ENCODE results near the gene ASB4.
"Not testable (repeated sequence)": the region's sequence is repeated elsewhere in the genome, so short reads cannot be mapped to it uniquely, and the experiment has no call there.

The ASB4 gene

DNA sequence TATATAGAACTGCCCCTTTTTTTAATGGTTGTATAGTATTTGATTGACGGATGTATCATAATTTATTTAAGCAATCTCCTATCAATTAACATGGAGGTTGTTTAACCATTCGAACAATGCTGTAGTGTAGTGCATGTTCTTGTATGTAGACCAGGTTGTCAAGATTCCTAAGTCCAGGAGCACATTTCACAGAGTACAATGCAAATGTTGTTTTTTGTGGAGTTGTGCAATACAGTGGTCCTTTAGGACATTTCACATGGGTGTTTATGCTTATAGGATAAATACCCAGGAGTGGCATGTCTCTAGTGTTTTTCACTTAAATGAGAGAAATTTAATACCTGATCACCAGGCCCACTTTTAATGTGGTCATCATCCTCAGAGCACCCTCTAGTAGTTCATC lies 8.1 kb downstream of the ASB4 start:
- H3K4me1 Mint-ChIP-seq (ENCODE audit: low read depth) = no peaks in the 10 kb centered on the region

DNA sequence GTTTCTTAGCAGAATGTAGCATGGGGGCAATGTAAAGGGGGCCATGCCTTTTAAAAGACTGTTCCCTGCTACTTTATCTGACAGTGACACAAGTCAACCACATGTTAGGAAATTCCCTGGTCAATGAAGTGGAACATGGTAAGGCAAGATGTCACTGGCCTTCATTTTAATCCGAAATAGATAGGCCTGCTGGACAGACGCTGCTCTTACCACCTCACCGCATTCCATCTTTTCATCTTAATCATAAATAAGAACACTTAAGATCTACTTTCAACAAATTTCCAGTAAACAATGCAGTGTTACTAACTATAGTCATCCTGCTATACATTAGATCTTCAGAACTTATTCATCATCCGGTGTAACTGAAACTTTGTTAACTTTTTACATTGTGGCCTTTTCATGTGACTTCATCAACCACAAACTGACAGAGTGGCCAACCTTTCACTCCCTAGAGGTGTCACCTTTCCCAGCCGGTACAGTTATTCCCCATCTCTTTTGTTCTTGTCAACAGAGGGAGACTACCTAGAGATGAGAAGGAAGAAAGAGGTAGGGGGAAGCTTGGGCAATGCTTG lies 15.6 kb downstream of the ASB4 start:
- no peak overlapping the region for H3K4me3 Mint-ChIP-seq
- peaks cover 16% of the 10 kb centered on the region for H3K27me3 Mint-ChIP-seq
- DNase-seq = no peak
- no peaks in the 10 kb centered on the region for H3K9me3 Mint-ChIP-seq
- peak overlapping the region; percentile 75 for H3K27ac Mint-ChIP-seq
- H3K36me3 Mint-ChIP-seq (ENCODE audit: low read depth) = no peaks in the 10 kb centered on the region
- H3K4me1 Mint-ChIP-seq (ENCODE audit: low read depth) = peaks cover 26% of the 10 kb centered on the region

More for the DNA sequence above, 8.1 kb downstream of the ASB4 start:
- no peak overlapping the region for H3K4me3 Mint-ChIP-seq
- no peak overlapping the region for H3K27ac Mint-ChIP-seq
- no peaks in the 10 kb centered on the region for H3K9me3 Mint-ChIP-seq
- peaks cover 10% of the 10 kb centered on the region for H3K27me3 Mint-ChIP-seq
- H3K36me3 Mint-ChIP-seq (ENCODE audit: low read depth) = no peaks in the 10 kb centered on the region
- DNase-seq = no peak

DNA sequence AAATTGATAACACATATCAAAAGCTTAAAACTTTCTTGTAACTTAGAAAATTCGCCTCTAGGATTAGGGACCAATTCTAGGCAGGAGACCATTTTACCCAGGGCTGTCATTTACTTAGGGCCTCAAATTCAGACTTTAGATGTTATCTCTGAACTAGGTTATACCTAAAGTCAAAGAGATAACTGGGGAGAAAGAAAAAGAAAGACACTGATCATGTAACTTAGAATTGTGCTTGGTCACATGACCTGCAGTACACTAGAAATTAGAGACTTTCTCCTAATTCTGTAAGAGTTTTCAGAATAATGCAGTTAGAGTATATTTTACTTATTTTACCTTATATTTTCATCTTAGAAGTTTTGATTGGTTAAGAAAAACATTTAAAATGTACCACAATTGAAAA lies 16.7 kb downstream of the ASB4 start:
- Mint-ChIP-seq H3K27me3 (peaks cover 10% of the 10 kb centered on the region), H3K4me1 (ENCODE audit: low read depth) (peaks cover 26% of the 10 kb centered on the region)

DNA sequence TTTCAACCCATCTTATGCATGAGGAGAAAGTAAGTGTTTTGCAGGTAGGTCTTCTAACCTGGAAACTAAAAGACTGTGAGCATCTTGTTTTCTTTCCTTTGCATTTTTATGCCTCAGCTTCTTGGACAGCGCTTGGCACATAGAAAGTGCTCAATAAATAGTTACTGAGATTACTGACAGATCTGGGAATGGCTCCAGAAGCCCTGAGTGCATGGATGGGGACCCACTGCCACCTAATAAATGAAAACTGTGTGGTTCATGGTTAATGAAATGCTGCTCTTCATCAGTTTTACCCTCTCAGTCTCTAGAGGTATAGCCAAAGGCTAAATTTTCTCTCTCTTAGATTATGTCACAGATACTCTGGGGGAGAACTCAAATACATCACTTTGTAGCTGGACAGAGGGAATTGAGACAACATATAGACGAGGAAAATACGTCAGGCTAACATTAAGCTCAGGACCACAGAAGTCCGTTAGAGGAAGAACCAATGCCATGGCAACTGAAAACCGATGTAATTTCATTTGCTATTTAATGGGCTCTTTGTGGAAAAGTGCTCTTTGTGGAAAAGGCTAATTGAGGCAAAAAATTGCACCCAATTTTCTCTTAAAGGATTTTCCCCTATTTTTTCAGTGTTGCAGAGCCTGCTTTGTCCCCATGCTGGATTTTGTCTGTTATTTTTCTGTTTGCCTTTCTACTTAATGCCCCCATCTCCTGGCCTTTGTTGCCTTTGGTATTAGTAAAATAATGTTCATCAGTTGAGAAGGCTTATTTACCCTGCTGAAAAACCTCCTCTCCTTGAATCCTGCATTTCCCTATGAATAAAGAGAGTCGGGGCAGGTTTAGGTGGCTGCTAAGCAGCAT lies 17.8 kb downstream of the ASB4 start:
- no peak overlapping the region for H3K4me3 Mint-ChIP-seq
- H3K27me3 Mint-ChIP-seq = peaks cover 10% of the 10 kb centered on the region
- H3K27ac Mint-ChIP-seq = no peak overlapping the region
- no peak for DNase-seq
- H3K4me1 Mint-ChIP-seq (ENCODE audit: low read depth) = peaks cover 26% of the 10 kb centered on the region
- H3K36me3 Mint-ChIP-seq (ENCODE audit: low read depth) = no peaks in the 10 kb centered on the region
- H3K9me3 Mint-ChIP-seq = no peaks in the 10 kb centered on the region

More for the DNA sequence above, 16.7 kb downstream of the ASB4 start:
- no peaks in the 10 kb centered on the region for H3K36me3 Mint-ChIP-seq (ENCODE audit: low read depth)
- H3K9me3 Mint-ChIP-seq = no peaks in the 10 kb centered on the region
- no peak overlapping the region for H3K27ac Mint-ChIP-seq
- H3K4me3 Mint-ChIP-seq = no peak overlapping the region
- no peak for DNase-seq

DNA sequence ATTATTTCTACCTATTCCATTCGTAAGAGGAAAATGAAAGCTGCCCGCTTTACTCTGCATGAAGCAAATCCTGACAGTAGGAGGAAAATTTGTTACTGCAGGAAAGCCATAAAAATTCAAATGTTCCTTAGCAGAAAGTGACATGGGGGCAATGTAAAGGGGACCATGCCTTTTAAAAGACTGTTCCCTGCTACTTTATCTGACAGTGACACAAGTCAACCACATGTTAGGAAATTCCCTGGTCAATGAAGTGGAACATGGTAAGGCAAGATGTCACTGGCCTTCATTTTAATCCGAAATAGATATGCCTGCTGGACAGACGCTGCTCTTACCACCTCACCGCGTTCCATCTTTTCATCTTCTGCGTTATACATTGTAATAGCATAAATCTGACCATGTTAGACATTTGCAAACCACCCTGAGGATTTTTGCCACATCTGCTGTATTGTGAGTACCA lies 18.4 kb downstream of the ASB4 start:
- not testable (repeated sequence) for H3K27ac Mint-ChIP-seq; H3K4me3 Mint-ChIP-seq; H3K9me3 Mint-ChIP-seq; DNase-seq; H3K27me3 Mint-ChIP-seq; H3K36me3 Mint-ChIP-seq (ENCODE audit: low read depth)
- H3K4me1 Mint-ChIP-seq (ENCODE audit: low read depth) = peaks cover 24% of the 10 kb centered on the region

DNA sequence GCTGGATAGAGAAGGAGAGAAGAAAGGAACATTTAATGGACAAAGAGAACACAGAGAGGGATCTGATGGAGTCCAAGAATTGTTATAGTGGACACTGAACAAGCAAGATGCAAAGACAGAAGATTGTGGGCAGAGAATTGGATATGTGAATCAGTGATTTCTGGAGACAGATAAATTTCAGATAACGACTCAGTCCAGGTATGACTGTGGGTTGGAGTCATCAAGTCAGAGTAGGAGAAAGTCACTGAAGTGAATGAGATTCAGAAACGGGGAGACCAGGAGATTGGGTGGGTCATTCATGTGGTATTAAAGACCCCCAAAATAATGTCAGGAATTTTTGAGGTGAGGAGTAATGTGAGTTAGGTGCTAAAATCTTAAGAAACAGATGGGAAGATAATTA lies 23.0 kb downstream of the ASB4 start:
- Mint-ChIP-seq H3K4me3 (no peak overlapping the region), H3K27ac (no peak overlapping the region)

DNA sequence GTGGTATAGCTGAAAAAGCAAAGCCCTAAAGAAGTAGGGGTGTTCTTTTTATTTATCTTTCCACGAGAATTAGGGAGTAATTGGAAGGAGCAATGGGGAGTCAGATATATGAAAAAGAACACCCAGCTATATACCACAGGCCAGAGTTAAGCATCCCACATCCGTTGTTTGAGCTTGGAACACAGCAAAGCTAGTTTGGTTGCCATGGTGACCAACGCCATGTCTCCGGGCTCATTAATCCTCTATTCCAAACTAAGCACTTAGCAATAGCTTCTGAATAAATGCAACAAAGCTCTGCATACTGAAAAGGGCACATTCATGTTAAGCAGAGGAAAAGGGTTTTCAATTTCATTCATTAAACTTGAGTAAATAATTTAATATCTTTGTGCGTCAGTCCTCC lies 23.5 kb downstream of the ASB4 start:
- Mint-ChIP-seq H3K4me1 (ENCODE audit: low read depth) (no peaks in the 10 kb centered on the region), H3K27me3 (no peaks in the 10 kb centered on the region), H3K27ac (no peak overlapping the region), H3K9me3 (no peaks in the 10 kb centered on the region), H3K36me3 (ENCODE audit: low read depth) (no peaks in the 10 kb centered on the region), H3K4me3 (no peak overlapping the region)
- no peak for DNase-seq

More for the DNA sequence above, 23.0 kb downstream of the ASB4 start:
- no peaks in the 10 kb centered on the region for H3K4me1 Mint-ChIP-seq (ENCODE audit: low read depth)
- DNase-seq = no peak
- no peaks in the 10 kb centered on the region for H3K36me3 Mint-ChIP-seq (ENCODE audit: low read depth)
- no peaks in the 10 kb centered on the region for H3K9me3 Mint-ChIP-seq
- H3K27me3 Mint-ChIP-seq = no peaks in the 10 kb centered on the region

DNA sequence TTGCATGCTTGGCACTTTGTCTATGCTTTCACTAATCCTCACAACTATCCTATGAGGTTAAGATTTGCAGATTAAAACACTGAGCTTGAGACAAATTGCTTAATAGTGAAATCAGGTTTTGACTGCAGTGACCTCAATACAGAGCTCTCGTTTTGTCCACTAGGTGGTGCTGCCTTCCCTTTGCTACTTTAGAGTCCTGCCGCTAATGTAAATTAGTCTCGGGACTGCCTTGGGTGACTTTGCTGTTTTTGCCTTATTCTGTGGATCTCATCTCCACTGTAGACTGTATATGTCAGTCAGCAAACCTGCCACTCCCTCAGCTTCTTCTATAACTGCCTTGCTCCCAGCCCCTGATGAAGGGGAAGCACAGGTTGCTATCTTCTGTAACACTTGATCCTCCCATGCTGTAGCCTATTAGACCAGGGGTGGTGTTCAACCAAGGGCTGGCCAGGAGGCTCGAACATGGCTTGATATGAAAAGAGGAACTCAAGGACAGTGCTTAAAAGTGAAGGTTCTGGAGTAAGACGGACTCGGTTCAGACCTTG lies 26.0 kb downstream of the ASB4 start:
- peak; percentile 46 for DNase-seq
- Mint-ChIP-seq H3K27me3 (peaks cover 7% of the 10 kb centered on the region), H3K36me3 (ENCODE audit: low read depth) (no peaks in the 10 kb centered on the region), H3K4me3 (no peak overlapping the region), H3K27ac (no peak overlapping the region), H3K4me1 (ENCODE audit: low read depth) (no peaks in the 10 kb centered on the region), H3K9me3 (no peaks in the 10 kb centered on the region)

DNA sequence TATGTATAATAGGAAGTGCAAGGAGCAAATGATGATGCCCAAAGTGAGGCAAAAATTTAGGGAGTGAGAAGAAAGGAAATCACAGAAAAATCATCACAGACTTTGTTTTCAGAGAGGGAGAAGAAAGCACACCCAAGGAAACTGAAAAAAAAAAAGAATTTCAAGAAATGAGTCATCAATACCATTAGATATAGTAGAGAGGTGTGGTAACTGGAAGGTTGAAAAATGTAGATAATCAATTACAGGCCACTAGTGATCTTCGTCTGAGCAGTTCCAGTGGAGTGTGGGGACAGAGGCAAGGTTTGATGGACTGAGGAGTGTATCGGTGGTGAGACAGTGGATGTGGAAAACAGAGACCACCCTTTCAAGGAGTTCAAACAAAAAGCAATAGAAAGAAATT lies 31.7 kb downstream of the ASB4 start:
- Mint-ChIP-seq H3K4me1 (ENCODE audit: low read depth) (no peaks in the 10 kb centered on the region), H3K27me3 (peaks cover 17% of the 10 kb centered on the region), H3K9me3 (no peaks in the 10 kb centered on the region), H3K4me3 (no peak overlapping the region), H3K27ac (no peak overlapping the region), H3K36me3 (ENCODE audit: low read depth) (no peaks in the 10 kb centered on the region)
- no peak for DNase-seq

DNA sequence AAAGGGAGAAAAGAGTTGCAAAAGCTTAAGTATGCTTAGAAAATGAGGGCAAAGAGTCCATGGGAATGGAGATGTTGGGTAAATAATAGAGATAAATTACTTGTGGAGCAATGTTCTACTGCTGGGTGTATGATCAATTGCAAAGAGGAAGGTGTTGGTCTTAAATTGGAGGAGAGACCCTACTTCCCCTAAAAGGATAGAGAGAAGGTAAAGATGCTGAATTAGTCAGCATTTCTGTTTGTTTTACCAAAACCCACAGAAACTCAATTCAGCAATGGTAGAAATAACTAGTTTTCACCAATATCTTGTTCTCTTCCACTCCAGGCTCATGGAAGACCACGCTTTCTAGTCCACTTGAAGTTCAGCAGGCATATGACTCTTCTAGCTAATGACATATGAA lies 32.1 kb downstream of the ASB4 start:
- Mint-ChIP-seq H3K4me1 (ENCODE audit: low read depth) (no peaks in the 10 kb centered on the region), H3K27me3 (peaks cover 17% of the 10 kb centered on the region), H3K9me3 (no peaks in the 10 kb centered on the region), H3K36me3 (ENCODE audit: low read depth) (no peaks in the 10 kb centered on the region), H3K27ac (no peak overlapping the region), H3K4me3 (no peak overlapping the region)
- no peak for DNase-seq

DNA sequence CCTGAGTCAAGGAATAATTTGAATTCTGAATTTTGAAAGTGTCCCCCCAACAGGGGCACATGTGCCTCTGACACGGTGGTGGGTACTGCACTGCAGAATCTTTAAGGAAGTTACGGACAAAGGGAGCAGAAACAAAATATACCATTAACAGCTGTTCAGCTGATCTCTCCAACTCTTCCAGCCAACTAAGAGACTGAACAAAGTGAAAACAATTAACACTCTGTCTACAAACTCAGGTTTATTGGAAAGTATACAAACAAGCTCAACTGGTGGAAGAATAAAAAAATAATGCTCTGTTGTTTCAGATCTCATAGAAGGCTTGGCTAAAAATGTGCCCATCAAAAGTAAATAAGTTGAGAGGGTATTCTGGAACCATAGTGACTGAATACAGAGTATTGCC lies 34.4 kb downstream of the ASB4 start:
- no peaks in the 10 kb centered on the region for H3K36me3 Mint-ChIP-seq (ENCODE audit: low read depth)
- peaks cover 22% of the 10 kb centered on the region for H3K27me3 Mint-ChIP-seq
- H3K27ac Mint-ChIP-seq = no peak overlapping the region
- H3K9me3 Mint-ChIP-seq = no peaks in the 10 kb centered on the region
- no peak overlapping the region for H3K4me3 Mint-ChIP-seq
- DNase-seq = no peak
- no peaks in the 10 kb centered on the region for H3K4me1 Mint-ChIP-seq (ENCODE audit: low read depth)

DNA sequence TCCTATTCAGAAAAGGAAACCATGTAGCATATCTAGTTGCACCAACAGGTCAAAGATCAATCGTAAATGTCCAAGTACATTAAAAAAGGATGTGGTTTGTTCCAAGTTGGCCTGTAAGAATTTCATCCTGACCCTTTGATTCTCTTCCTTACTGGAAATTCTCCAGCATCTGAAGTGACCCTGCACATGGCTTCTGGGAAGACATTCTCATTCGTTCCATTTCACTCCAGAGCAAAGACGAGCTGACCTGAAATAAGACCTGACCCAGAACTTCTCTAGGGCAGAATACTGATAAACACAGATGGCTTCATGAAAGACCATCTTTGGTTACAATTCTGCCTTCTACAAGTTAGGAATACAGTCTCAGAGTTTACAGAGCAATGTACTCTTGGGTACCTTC lies 39.8 kb downstream of the ASB4 start:
- no peak for DNase-seq
- no peaks in the 10 kb centered on the region for H3K4me1 Mint-ChIP-seq (ENCODE audit: low read depth)
- H3K27ac Mint-ChIP-seq = no peak overlapping the region
- H3K27me3 Mint-ChIP-seq = peaks cover 14% of the 10 kb centered on the region
- no peak overlapping the region for H3K4me3 Mint-ChIP-seq
- H3K9me3 Mint-ChIP-seq = no peaks in the 10 kb centered on the region
- H3K36me3 Mint-ChIP-seq (ENCODE audit: low read depth) = no peaks in the 10 kb centered on the region

DNA sequence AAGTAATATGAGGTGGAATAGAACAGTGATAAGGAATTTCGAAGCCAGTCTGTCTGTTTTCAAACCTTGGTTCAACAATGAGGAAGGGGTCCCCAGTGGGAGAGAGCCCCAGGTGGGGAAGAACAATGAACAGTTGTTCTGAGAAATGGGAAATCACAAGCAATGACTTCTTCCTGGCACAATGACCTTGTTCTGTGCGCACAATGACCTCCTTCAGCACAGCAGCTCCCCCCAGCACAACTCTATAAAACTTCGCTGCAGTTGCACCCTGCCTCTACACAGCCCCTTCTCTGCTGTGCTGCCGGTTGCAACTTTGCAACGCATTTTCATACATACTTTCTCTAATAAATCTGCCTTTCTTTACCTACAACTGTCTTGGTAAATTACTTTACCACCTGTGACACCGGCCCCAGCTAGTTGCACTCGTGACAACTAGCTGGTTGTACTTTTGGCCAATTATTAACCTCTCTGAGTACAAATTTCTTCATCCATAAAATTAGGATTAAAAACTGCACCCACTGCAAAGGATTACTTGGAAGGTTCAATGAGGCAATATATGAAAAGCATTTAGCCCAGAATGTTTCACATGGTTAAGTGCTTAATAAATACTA lies 40.5 kb downstream of the ASB4 start:
- Mint-ChIP-seq H3K27ac (no peak overlapping the region), H3K4me3 (no peak overlapping the region), H3K27me3 (peaks cover 12% of the 10 kb centered on the region), H3K9me3 (no peaks in the 10 kb centered on the region), H3K36me3 (ENCODE audit: low read depth) (no peaks in the 10 kb centered on the region), H3K4me1 (ENCODE audit: low read depth) (no peaks in the 10 kb centered on the region)
- DNase-seq = no peak

DNA sequence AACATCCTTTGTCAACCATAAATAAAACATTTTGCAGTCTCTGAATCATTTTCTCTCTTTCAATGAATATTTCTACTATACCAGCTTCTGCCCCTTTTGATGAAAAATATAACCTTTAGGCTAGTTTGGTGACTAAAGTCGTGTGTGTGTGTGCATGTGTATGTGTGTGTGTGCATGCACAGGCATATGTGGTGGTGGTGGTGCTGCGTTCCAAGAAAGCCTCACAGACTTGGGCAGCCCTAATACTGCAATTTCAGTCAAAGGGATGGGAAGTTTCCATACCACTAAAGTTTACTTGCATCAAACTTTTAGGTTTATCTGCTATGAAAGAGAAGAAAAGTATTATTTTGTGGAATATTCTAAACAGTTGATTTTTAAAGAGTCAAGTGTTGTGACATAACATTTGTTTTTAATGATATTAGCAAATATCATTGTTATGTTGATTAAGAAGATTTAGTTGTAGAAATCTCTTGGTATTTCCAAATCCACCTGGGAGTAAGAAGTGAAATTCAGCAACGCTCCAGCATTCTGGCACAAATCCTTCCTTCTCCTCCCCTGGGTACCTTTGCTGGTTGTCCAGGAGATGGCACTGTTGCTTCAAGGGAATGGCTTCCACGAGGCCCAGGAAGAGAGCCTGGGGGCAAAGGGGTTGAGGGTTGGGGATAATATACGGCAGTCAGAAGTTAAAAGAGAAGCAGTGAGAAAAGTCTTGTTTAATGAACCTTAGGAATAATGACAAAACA lies 41.5 kb downstream of the ASB4 start:
- H3K36me3 Mint-ChIP-seq (ENCODE audit: low read depth) = no peaks in the 10 kb centered on the region
- H3K27me3 Mint-ChIP-seq = peaks cover 12% of the 10 kb centered on the region
- H3K4me3 Mint-ChIP-seq = no peak overlapping the region
- H3K4me1 Mint-ChIP-seq (ENCODE audit: low read depth) = no peaks in the 10 kb centered on the region
- H3K27ac Mint-ChIP-seq = no peak overlapping the region
- H3K9me3 Mint-ChIP-seq = no peaks in the 10 kb centered on the region
- no peak for DNase-seq
